HG03571 (cell line): ENCODE data around the gene GDF7.

Source experiments
- ATAC-seq: cut with Tn5 transposase; IDR thresholded peaks from one replicate; pipeline ENCODE4 v1.9.1; 2021; ENCODE audit not compliant: unreplicated experiment

Gene GDF7

GRCh38 chr2:20672201-20672951 is 5.4 kb downstream of the GDF7 start:
- no peak for ATAC-seq

GRCh38 chr2:20673686-20674308 is 6.9 kb downstream of the GDF7 start:
- no peak for ATAC-seq

- no peak for ATAC-seq
Measured at GRCh38 chr2:20674309-20674965, 7.5 kb downstream of the GDF7 start.

GRCh38 chr2:20674974-20675679 is 8.2 kb downstream of the GDF7 start:
- ATAC-seq = no peak

GRCh38 chr2:20675701-20676352 is 8.9 kb downstream of the GDF7 start:
- ATAC-seq = peak; percentile 56

- ATAC-seq = no peak
Measured at GRCh38 chr2:20676353-20677215, 9.6 kb downstream of the GDF7 start.

GRCh38 chr2:20677301-20678085 is 10.5 kb downstream of the GDF7 start:
- ATAC-seq = no peak

- ATAC-seq = no peak
Measured at GRCh38 chr2:20678086-20678395, 11.1 kb downstream of the GDF7 start.

GRCh38 chr2:20678780-20679179 is 11.8 kb downstream of the GDF7 start:
- ATAC-seq = no peak

- ATAC-seq = no peak
Measured at GRCh38 chr2:20680744-20681375, 13.9 kb downstream of the GDF7 start.

- ATAC-seq = no peak
Measured at GRCh38 chr2:20682167-20682920, 15.4 kb downstream of the GDF7 start.

- ATAC-seq = no peak
Measured at GRCh38 chr2:20684581-20685063, 17.7 kb downstream of the GDF7 start.

GRCh38 chr2:20687260-20687832 is 20.4 kb downstream of the GDF7 start:
- ATAC-seq = no peak

- no peak for ATAC-seq
Measured at GRCh38 chr2:20689428-20690264, 22.7 kb downstream of the GDF7 start.

- ATAC-seq = no peak
Measured at GRCh38 chr2:20691076-20691734, 24.3 kb downstream of the GDF7 start.

GRCh38 chr2:20692081-20692480 is 25.1 kb downstream of the GDF7 start:
- no peak for ATAC-seq
